ENCODE measurements around the gene APOBEC3G. TPM values are rescaled to one million over a fixed set of nuclear protein-coding genes. Genes with fewer than 3 reads are reported as not detected.

Gene APOBEC3G
- total and polyA plus RNA-seq, 2 experiments from 2014 or later: 2.1 to 3.3 TPM

DNA sequence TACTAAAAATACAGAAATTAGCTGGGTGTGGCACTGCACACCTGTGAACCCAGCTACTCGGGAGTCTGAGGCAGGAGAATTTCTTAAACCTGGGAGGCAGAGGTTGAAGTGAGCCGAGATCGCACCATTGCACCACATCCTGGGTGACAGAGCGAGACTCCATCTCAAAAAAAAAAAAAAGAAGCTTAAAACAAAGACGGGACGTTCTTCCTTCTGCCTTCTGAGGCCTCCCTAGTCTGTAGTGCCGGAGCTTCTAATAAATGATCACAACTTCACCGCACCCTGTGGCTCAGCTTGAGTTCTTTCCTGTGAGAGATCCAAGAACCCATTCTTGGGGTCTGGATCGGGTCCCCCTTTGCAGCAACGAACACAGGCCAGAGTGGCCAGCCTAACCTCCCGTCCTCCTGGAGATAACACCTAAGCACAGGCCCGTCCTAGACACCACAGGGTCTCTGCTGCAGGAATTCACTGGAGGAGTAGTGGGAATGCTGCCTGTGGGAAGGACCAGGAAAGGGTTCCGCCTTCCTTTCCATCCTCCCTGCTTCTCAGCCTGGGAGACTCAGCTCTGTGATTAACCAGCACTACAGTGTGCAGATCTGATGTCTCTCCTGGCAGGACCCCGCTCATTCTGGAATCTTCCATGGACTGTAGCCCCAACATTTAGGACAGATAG is 17.8 kb downstream of the APOBEC3G start (continued):
- TF ChIP-seq ZNF462 (CRISPR knock-in tag; IDR thresholded peaks at IDR 0.05): no peak
- no peak for TF ChIP-seq JUNB (IDR thresholded peaks at IDR 0.05; ENCODE audit: unreplicated experiment)
- TF ChIP-seq EZH2phosphoT487 (IDR thresholded peaks at IDR 0.05; ENCODE audit: unreplicated experiment): no peak
- TF ChIP-seq, protein P1, sequence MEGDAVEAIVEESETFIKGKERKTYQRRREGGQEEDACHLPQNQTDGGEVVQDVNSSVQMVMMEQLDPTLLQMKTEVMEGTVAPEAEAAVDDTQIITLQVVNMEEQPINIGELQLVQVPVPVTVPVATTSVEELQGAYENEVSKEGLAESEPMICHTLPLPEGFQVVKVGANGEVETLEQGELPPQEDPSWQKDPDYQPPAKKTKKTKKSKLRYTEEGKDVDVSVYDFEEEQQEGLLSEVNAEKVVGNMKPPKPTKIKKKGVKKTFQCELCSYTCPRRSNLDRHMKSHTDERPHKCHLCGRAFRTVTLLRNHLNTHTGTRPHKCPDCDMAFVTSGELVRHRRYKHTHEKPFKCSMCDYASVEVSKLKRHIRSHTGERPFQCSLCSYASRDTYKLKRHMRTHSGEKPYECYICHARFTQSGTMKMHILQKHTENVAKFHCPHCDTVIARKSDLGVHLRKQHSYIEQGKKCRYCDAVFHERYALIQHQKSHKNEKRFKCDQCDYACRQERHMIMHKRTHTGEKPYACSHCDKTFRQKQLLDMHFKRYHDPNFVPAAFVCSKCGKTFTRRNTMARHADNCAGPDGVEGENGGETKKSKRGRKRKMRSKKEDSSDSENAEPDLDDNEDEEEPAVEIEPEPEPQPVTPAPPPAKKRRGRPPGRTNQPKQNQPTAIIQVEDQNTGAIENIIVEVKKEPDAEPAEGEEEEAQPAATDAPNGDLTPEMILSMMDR (conservative IDR thresholded peaks at IDR 0.05; ENCODE audit: low read depth in 2 of 2): no peak

- no peak for DNase-seq (ENCODE audit: low spot score)
- H2AFZ ChIP-seq: no peak overlapping the region
- no peak overlapping the region for H3K27ac Mint-ChIP-seq
- peaks cover 29% of the 10 kb centered on the region for H3K4me1 Mint-ChIP-seq
- H4K20me1 ChIP-seq (replicated peaks; ENCODE audit: insufficient read depth): no peaks in the 10 kb centered on the region
- no peaks in the 10 kb centered on the region for H3K27me3 ChIP-seq (ENCODE audit: insufficient read depth)
- H3F3A ChIP-seq (replicated peaks; ENCODE audit: low read depth): 0 out of 2 replicates have a peak, but pooled peaks cover 3% of the 10 kb centered on the region
- H3K4me2 ChIP-seq: no peak overlapping the region
- H3K4me1 ChIP-seq (ENCODE audit: insufficient read depth): peaks cover 22% of the 10 kb centered on the region; the same call in 1 of the 2 replicates
- ATAC-seq: no peak
- no peak overlapping the region for H3K27ac ChIP-seq (ENCODE audit: low read depth)
- no peaks in the 10 kb centered on the region for H3K36me3 Mint-ChIP-seq (ENCODE audit: low read depth)
- no peaks in the 10 kb centered on the region for H3K79me2 ChIP-seq (replicated peaks; ENCODE audit: insufficient read depth)
- H3K36me3 ChIP-seq (ENCODE audit: insufficient read depth): no peaks in the 10 kb centered on the region
- no peaks in the 10 kb centered on the region for H3K9me2 ChIP-seq (ENCODE audit: insufficient read depth)
- no peak overlapping the region for H3K4me3 ChIP-seq
- no peak overlapping the region for H3K4me3 Mint-ChIP-seq
- H3K27me3 Mint-ChIP-seq (ENCODE audit: insufficient read depth, low read depth, poor library complexity): peaks cover 26% of the 10 kb centered on the region
- H3K9me3 Mint-ChIP-seq: no peaks in the 10 kb centered on the region
- TF ChIP-seq POLR2AphosphoS5 (IDR thresholded peaks at IDR 0.05; ENCODE audit: low read depth): no peak
- TF ChIP-seq EZH2 (IDR thresholded peaks at IDR 0.05; ENCODE audit: low read depth, unreplicated experiment): no peak
- no peak for TF ChIP-seq ZNF331 (CRISPR knock-in tag; IDR thresholded peaks at IDR 0.05; ENCODE audit: low read depth)
- TF ChIP-seq ZNF462 (CRISPR knock-in tag; IDR thresholded peaks at IDR 0.05): no peak
- TF ChIP-seq JUNB (IDR thresholded peaks at IDR 0.05; ENCODE audit: unreplicated experiment): no peak
These were observed 18.9 kb downstream of the APOBEC3G start for GRCh38 chr22:39095971-39096370.
